Measurements from ENCODE around the gene FOXP1. TPM values are rescaled to one million over a fixed set of nuclear protein-coding genes. Genes with fewer than 3 reads are reported as not detected.

Gene FOXP1
- total and polyA plus RNA-seq, 2 of the 8 experiments (the other 6 are each of a cell fraction or from before 2014, with no cell fraction given) = 13.9 to 25.4 TPM

- no peak overlapping the region for H3K4me3 ChIP-seq (ENCODE audit: extremely low read depth in 1 of 4, insufficient read depth in 2 of 4, low read depth in 3 of 4, low read length in 4 of 4)
- no peaks in the 10 kb centered on the region for H3K79me2 ChIP-seq (ENCODE audit: control insufficient read depth in 1 of 2, insufficient read depth in 2 of 2, low read length in 2 of 2)
- H3K9me3 ChIP-seq (ENCODE audit: insufficient read depth in 2 of 2, low read depth in 1 of 2, low read length in 1 of 2) = no peaks in the 10 kb centered on the region
- H4K5ac ChIP-seq (ENCODE audit: insufficient read length, low read depth, low read length) = no peak overlapping the region
- H2BK5ac ChIP-seq (ENCODE audit: low read depth, low read length) = no peak overlapping the region
- no peak for DNase-seq (ENCODE audit: low read depth in 1 of 2, low spot score in 2 of 2)
- H3K4me2 ChIP-seq (ENCODE audit: insufficient read depth in 1 of 2, low read depth in 2 of 2, low read length in 2 of 2) = no peak overlapping the region
- H4K91ac ChIP-seq (replicated peaks; ENCODE audit: insufficient read length, low read length) = no peak overlapping the region
- no peak overlapping the region for H3K18ac ChIP-seq (ENCODE audit: extremely low read depth, low read length)
- ChIA-PET CTCF (ENCODE audit: partially characterized antibody) (no interaction called here), POLR2A (ENCODE audit: partially characterized antibody) (no interaction called here)
- no peak overlapping the region for H3K56ac ChIP-seq (replicated peaks; ENCODE audit: insufficient read length, low read depth, low read length)
- H2AFZ ChIP-seq (ENCODE audit: low read length) = no peak overlapping the region
- no peak overlapping the region for H3K27ac ChIP-seq (ENCODE audit: low read depth, low read length)
- H3K23ac ChIP-seq (ENCODE audit: insufficient read length) = no peak overlapping the region
- H3K79me1 ChIP-seq (ENCODE audit: low read depth, low read length) = no peaks in the 10 kb centered on the region
- no peak overlapping the region for H2BK120ac ChIP-seq (replicated peaks; ENCODE audit: low read depth, low read length)
- H2BK15ac ChIP-seq (ENCODE audit: low read length) = no peak overlapping the region
- no peak overlapping the region for H3K14ac ChIP-seq (ENCODE audit: insufficient read length)
- no peak overlapping the region for H2BK20ac ChIP-seq (ENCODE audit: low read length)
- no peaks in the 10 kb centered on the region; a peak in 1 of 7 replicates for H3K4me1 ChIP-seq (replicated peaks in 1 of 4; ENCODE audit: control insufficient read depth in 3 of 4, insufficient read depth in 4 of 4, low read length in 3 of 4)
- no peak overlapping the region for H2AK5ac ChIP-seq (ENCODE audit: low read depth, low read length)
- no peak overlapping the region for H4K8ac ChIP-seq (ENCODE audit: extremely low read depth, insufficient read depth, low read length)
- 89% methylated on average over 6 of the region's 6 CpGs; no CpG with 5 or more reads in 1 of the 2 experiments for WGBS, 2 experiments (ENCODE audit: extremely low coverage in 1 of 2, insufficient coverage in 1 of 2, insufficient read length in 1 of 2, insufficient replicate concordance in 2 of 2, low coverage in 1 of 2, low lambda C conversion rate in 2 of 2, missing lambda C conversion rate in 1 of 2)
- 0 out of 2 replicates have a peak overlapping the region, but pooled peaks have one; percentile 1 for H2BK12ac ChIP-seq (ENCODE audit: low read depth, low read length)
- no peak overlapping the region for H3K4ac ChIP-seq (replicated peaks; ENCODE audit: insufficient read length, low read depth, low read length)
- H3K27me3 ChIP-seq (replicated peaks in 1 of 4; ENCODE audit: control insufficient read depth in 3 of 4, extremely low read depth in 1 of 4, insufficient read depth in 3 of 4, low read length in 3 of 4) = no peaks in the 10 kb centered on the region; a peak in 1 of 7 replicates
- no peaks in the 10 kb centered on the region for H3K23me2 ChIP-seq (ENCODE audit: low read depth, low read length)
- no peaks in the 10 kb centered on the region for H3K36me3 ChIP-seq (ENCODE audit: control insufficient read depth in 2 of 4, insufficient read depth in 4 of 4, low read length in 3 of 4)
- no peak overlapping the region for H3K9ac ChIP-seq (replicated peaks in 1 of 4; ENCODE audit: extremely low read depth in 1 of 4, low read depth in 3 of 4, low read length in 3 of 4)
- FAIRE-seq = no peak
- H4K20me1 ChIP-seq (replicated peaks in 1 of 2; ENCODE audit: control insufficient read depth in 1 of 2, insufficient read depth in 2 of 2, low read length in 2 of 2) = no peaks in the 10 kb centered on the region
- TF ChIP-seq EGR1 (IDR thresholded peaks at IDR 0.05; ENCODE audit: borderline replicate concordance, low read depth, low read length) (no peak), JUN (IDR thresholded peaks at IDR 0.05; ENCODE audit: low read depth, low read length) (no peak), CTBP2 (IDR thresholded peaks at IDR 0.05; ENCODE audit: borderline replicate concordance, insufficient read depth, insufficient read length, low read length) (no peak), CHD1 (IDR thresholded peaks at IDR 0.05; ENCODE audit: low read depth, low read length) (no peak), CHD2 (IDR thresholded peaks at IDR 0.05; ENCODE audit: low read length) (no peak), ATF2 (IDR thresholded peaks at IDR 0.05; ENCODE audit: low read length) (no peak), RFX5 (IDR thresholded peaks at IDR 0.05; ENCODE audit: borderline replicate concordance, low read depth, low read length) (no peak), JUND (IDR thresholded peaks at IDR 0.05; ENCODE audit: low read length) (no peak), GABPA (IDR thresholded peaks at IDR 0.05; ENCODE audit: borderline replicate concordance, insufficient read depth, low read length) (no peak), ZNF274 (IDR thresholded peaks at IDR 0.05; ENCODE audit: borderline replicate concordance, extremely low read depth, low read length) (no peak), POLR2A (IDR thresholded peaks at IDR 0.05; ENCODE audit: control extremely low read depth in 1 of 2, low read depth in 2 of 2, low read length in 2 of 2) (no peak), POLR2AphosphoS5 (IDR thresholded peaks at IDR 0.05; ENCODE audit: low read depth, low read length) (no peak), TCF12 (IDR thresholded peaks at IDR 0.05; ENCODE audit: low read depth, low read length) (no peak), MAX (IDR thresholded peaks at IDR 0.05) (no peak)
These were observed 263.8 kb downstream of the FOXP1 start for GRCh38 chr3:71319771-71320170.

All from H1 (cell line).